Activated CD8-positive, alpha-beta memory T cell treated with anti-CD3 and anti-CD28 coated beads, Interleukin-2, amount 10 ng/mL, durations not matched to agents 7 days and 5 days (primary cell): ENCODE measurements around the gene MRPL33. TPM values are rescaled to one million over a fixed set of nuclear protein-coding genes. Genes with fewer than 3 reads are reported as not detected.

Source experiments
- ATAC-seq: fragments of 150-1000 bp; cut with Tn5 transposase; one replicate; pipeline ENCODE4 v1.10.0; 2021; ENCODE audit warnings: moderate library complexity
- CTCF ChIA-PET: fragments of 350-600 bp; sonication (Branson Sonifier 250); formaldehyde crosslinking; loops from one replicate; lab custom pipeline; 2021; ENCODE audit warnings: antibody characterized with exemption; lab: Charles Lee
- DNase-seq: peaks from one replicate; pipeline ENCODE4 v3.0.0-alpha.2; 2020
- H3K27ac Mint-ChIP-seq: one replicate; pipeline ENCODE4 v1.8.0; 2021; ENCODE audit warnings: mild to moderate bottlenecking, mixed read lengths
- H3K27me3 Mint-ChIP-seq: one replicate; pipeline ENCODE4 v1.8.0; 2021; ENCODE audit warnings: mixed read lengths
- H3K36me3 Mint-ChIP-seq: one replicate; pipeline ENCODE4 v1.8.0; 2021; ENCODE audit warnings: mild to moderate bottlenecking, mixed read lengths
- H3K4me1 Mint-ChIP-seq: one replicate; pipeline ENCODE4 v1.8.0; 2021; ENCODE audit warnings: mixed read lengths
- H3K4me3 Mint-ChIP-seq: one replicate; pipeline ENCODE4 v1.8.0; 2021; ENCODE audit warnings: mild to moderate bottlenecking, moderate library complexity, mixed read lengths
- H3K9me3 Mint-ChIP-seq: one replicate; pipeline ENCODE4 v1.8.0; 2022; ENCODE audit warnings: low read depth, mixed read lengths
- total RNA-seq, 2 experiments: library from RNA; stranded (reverse); gene quantifications; one replicate each; pipeline ENCODE4 v1.2.3, GENCODE V29; 2021

MRPL33 gene
- 10 to 100 TPM; 49.0 to 62.0 TPM for total RNA-seq

- Mint-ChIP-seq H3K4me3 (peak within 1 kb of the TSS; percentile 100), H3K27me3 (peaks cover 2% of the 10 kb centered on the region), H3K36me3 (peaks cover 29% of the 10 kb centered on the region), H3K4me1 (peaks cover 34% of the 10 kb centered on the region), H3K27ac (peak within 1 kb of the TSS; percentile 99), H3K9me3 (no peaks in the 10 kb centered on the region)
- peak; percentile 98 for ATAC-seq
- CTCF ChIA-PET, result interaction anchor here (1.0 to 1.9 kb wide), 2 partner anchors 17 to 114 kb away, joined by 4 to 5 read pairs; no protein-coding TSS in a partner anchor
- DNase-seq, result peak; percentile 95
These were observed at the start of gene MRPL33 for GRCh38 chr2:27771548-27772335. TSS of gene MRPL33 (plus strand) at chr2:27771719. CDS start at chr2:27771778, 59 bp downstream.

- DNase-seq (no peak), ATAC-seq (no peak)
- peaks cover 30% of the 10 kb centered on the region for H3K4me1 Mint-ChIP-seq
- H3K27ac Mint-ChIP-seq, result no peak overlapping the region
- no peaks in the 10 kb centered on the region for H3K36me3 Mint-ChIP-seq
- peaks cover 9% of the 10 kb centered on the region for H3K27me3 Mint-ChIP-seq
- no peak overlapping the region for H3K4me3 Mint-ChIP-seq
- CTCF ChIA-PET, result interaction anchor here (0.6 to 2.3 kb wide), 7 partner anchors 9 to 709 kb away, joined by 3 to 17 read pairs (median 12); no protein-coding TSS in a partner anchor
- no peaks in the 10 kb centered on the region for H3K9me3 Mint-ChIP-seq
These were observed 49.5 kb upstream of the MRPL33 start for GRCh38 chr2:27721884-27722485.

- peaks cover 28% of the 10 kb centered on the region for H3K4me1 Mint-ChIP-seq
- no peaks in the 10 kb centered on the region for H3K36me3 Mint-ChIP-seq
- no peaks in the 10 kb centered on the region for H3K27me3 Mint-ChIP-seq
These were observed 48.0 kb upstream of the MRPL33 start for GRCh38 chr2:27723372-27724144.

GRCh38 chr2:27724191-27724590, 47.3 kb upstream of the MRPL33 start:
- DNase-seq, result no peak
- no peaks in the 10 kb centered on the region for H3K9me3 Mint-ChIP-seq
- H3K27me3 Mint-ChIP-seq, result no peaks in the 10 kb centered on the region
- H3K4me3 Mint-ChIP-seq, result no peak overlapping the region
- peaks cover 28% of the 10 kb centered on the region for H3K4me1 Mint-ChIP-seq
- no peak overlapping the region for H3K27ac Mint-ChIP-seq
- CTCF ChIA-PET, result interaction anchor here (1.1 to 2.3 kb wide), 7 partner anchors 8 to 728 kb away, joined by 3 to 14 read pairs (median 5); no protein-coding TSS in a partner anchor
- no peak for ATAC-seq
- H3K36me3 Mint-ChIP-seq, result no peaks in the 10 kb centered on the region

More at GRCh38 chr2:27723372-27724144, 48.0 kb upstream of the MRPL33 start:
- no peak overlapping the region for H3K27ac Mint-ChIP-seq
- H3K9me3 Mint-ChIP-seq, result no peaks in the 10 kb centered on the region
- H3K4me3 Mint-ChIP-seq, result no peak overlapping the region
- ATAC-seq (no peak), DNase-seq (no peak)
- CTCF ChIA-PET, result interaction anchor here (0.7 to 2.3 kb wide), 17 partner anchors 9 to 730 kb away, joined by 3 to 17 read pairs (median 4); no protein-coding TSS in a partner anchor

GRCh38 chr2:27724905-27725701, 46.4 kb upstream of the MRPL33 start:
- H3K27ac Mint-ChIP-seq, result no peak overlapping the region
- peaks cover 20% of the 10 kb centered on the region for H3K4me1 Mint-ChIP-seq
- ATAC-seq, result no peak
- no peaks in the 10 kb centered on the region for H3K27me3 Mint-ChIP-seq
- CTCF ChIA-PET, result interaction anchor here (1.6 kb wide), 1 partner anchor 728 kb away, joined by 5 read pairs; no protein-coding TSS in a partner anchor
- DNase-seq, result no peak
- H3K4me3 Mint-ChIP-seq, result no peak overlapping the region
- H3K9me3 Mint-ChIP-seq, result no peaks in the 10 kb centered on the region
- H3K36me3 Mint-ChIP-seq, result no peaks in the 10 kb centered on the region

GRCh38 chr2:27727257-27727656, 44.3 kb upstream of the MRPL33 start:
- Mint-ChIP-seq H3K27ac (no peak overlapping the region), H3K36me3 (no peaks in the 10 kb centered on the region), H3K4me1 (peaks cover 3% of the 10 kb centered on the region), H3K4me3 (no peak overlapping the region), H3K27me3 (no peaks in the 10 kb centered on the region), H3K9me3 (no peaks in the 10 kb centered on the region)
- CTCF ChIA-PET, result no interaction called here
- no peak for ATAC-seq
- DNase-seq, result no peak

- Mint-ChIP-seq H3K4me1 (no peaks in the 10 kb centered on the region), H3K4me3 (no peak overlapping the region), H3K36me3 (no peaks in the 10 kb centered on the region), H3K27ac (no peak overlapping the region), H3K27me3 (no peaks in the 10 kb centered on the region), H3K9me3 (no peaks in the 10 kb centered on the region)
- CTCF ChIA-PET, result interaction anchor here (1.5 kb wide), 1 partner anchor 25 kb away, joined by 3 read pairs; no protein-coding TSS in a partner anchor
- ATAC-seq (no peak), DNase-seq (no peak)
These were observed 43.2 kb upstream of the MRPL33 start for GRCh38 chr2:27728081-27728858.

GRCh38 chr2:27729198-27729597, 42.3 kb upstream of the MRPL33 start:
- no peaks in the 10 kb centered on the region for H3K27me3 Mint-ChIP-seq
- ATAC-seq (no peak), DNase-seq (no peak)
- no peaks in the 10 kb centered on the region for H3K4me1 Mint-ChIP-seq
- no peak overlapping the region for H3K27ac Mint-ChIP-seq
- CTCF ChIA-PET, result interaction anchor here (1.5 kb wide), 2 partner anchors 9 to 26 kb away, joined by 3 to 4 read pairs; no protein-coding TSS in a partner anchor
- H3K9me3 Mint-ChIP-seq, result no peaks in the 10 kb centered on the region
- H3K36me3 Mint-ChIP-seq, result peaks cover under 1% of the 10 kb centered on the region
- no peak overlapping the region for H3K4me3 Mint-ChIP-seq

- Mint-ChIP-seq H3K4me1 (no peaks in the 10 kb centered on the region), H3K36me3 (peaks cover 2% of the 10 kb centered on the region), H3K9me3 (no peaks in the 10 kb centered on the region), H3K27me3 (no peaks in the 10 kb centered on the region), H3K4me3 (no peak overlapping the region), H3K27ac (no peak overlapping the region)
- no peak for DNase-seq
- CTCF ChIA-PET, result interaction anchor here (1.5 kb wide), 2 partner anchors 10 to 26 kb away, joined by 3 to 4 read pairs; no protein-coding TSS in a partner anchor
- ATAC-seq, result no peak
These were observed 41.9 kb upstream of the MRPL33 start for GRCh38 chr2:27729614-27730013.

- H3K27ac Mint-ChIP-seq, result no peak overlapping the region
- DNase-seq, result no peak
- H3K4me3 Mint-ChIP-seq, result no peak overlapping the region
- H3K36me3 Mint-ChIP-seq, result peaks cover 2% of the 10 kb centered on the region
- no peak for ATAC-seq
- CTCF ChIA-PET, result interaction anchor here (1.5 kb wide), 1 partner anchor 10 kb away, joined by 4 read pairs; no protein-coding TSS in a partner anchor
- no peaks in the 10 kb centered on the region for H3K27me3 Mint-ChIP-seq
- H3K9me3 Mint-ChIP-seq, result no peaks in the 10 kb centered on the region
- peaks cover 4% of the 10 kb centered on the region for H3K4me1 Mint-ChIP-seq
These were observed 41.3 kb upstream of the MRPL33 start for GRCh38 chr2:27730261-27730662.

- no peak for DNase-seq
- Mint-ChIP-seq H3K36me3 (peaks cover 2% of the 10 kb centered on the region), H3K4me1 (peaks cover 7% of the 10 kb centered on the region), H3K9me3 (no peaks in the 10 kb centered on the region), H3K27ac (no peak overlapping the region), H3K27me3 (no peaks in the 10 kb centered on the region), H3K4me3 (no peak overlapping the region)
- CTCF ChIA-PET, result interaction anchor here (0.5 to 2.3 kb wide), 4 partner anchors 8 to 1074 kb away, joined by 3 to 12 read pairs (median 3); no protein-coding TSS in a partner anchor
- no peak for ATAC-seq
These were observed 40.4 kb upstream of the MRPL33 start for GRCh38 chr2:27730980-27731691.
